ENCODE results near the gene HSPB9. TPM values are rescaled to one million over a fixed set of nuclear protein-coding genes. Genes with fewer than 3 reads are reported as not detected.
A peak's percentile ranks its signal among the peaks of the same experiment; 100 is the strongest.

The HSPB9 gene
- total and polyA plus RNA-seq, 2 of the 8 experiments (the other 6 are each of a cell fraction or from before 2014, with no cell fraction given) = 0.27 to 0.30 TPM

GRCh38 chr17:42130310-42130936, 7.8 kb downstream of the HSPB9 start:
- Histone ChIP-seq H3K4ac (replicated peaks; ENCODE audit: insufficient read length, low read depth, low read length) (no peak overlapping the region), H4K91ac (replicated peaks; ENCODE audit: insufficient read length, low read length) (no peak overlapping the region), H3K18ac (ENCODE audit: extremely low read depth, low read length) (no peak overlapping the region), H3K23ac (ENCODE audit: insufficient read length) (no peak overlapping the region), H4K8ac (ENCODE audit: extremely low read depth, insufficient read depth, low read length) (no peak overlapping the region), H4K5ac (ENCODE audit: insufficient read length, low read depth, low read length) (no peak overlapping the region), H3K23me2 (ENCODE audit: low read depth, low read length) (peaks cover 3% of the 10 kb centered on the region; the same call in 1 of the 2 replicates), H2BK20ac (ENCODE audit: low read length) (no peak overlapping the region), H3K27ac (ENCODE audit: low read depth, low read length) (no peak overlapping the region; the same call in 1 of the 2 replicates), H3K36me3 (ENCODE audit: control insufficient read depth in 2 of 4, insufficient read depth in 4 of 4, low read length in 3 of 4) (peaks cover 6 to 44% (median 26%) of the 10 kb centered on the region in 4 experiments), H3K4me2 (ENCODE audit: insufficient read depth in 1 of 2, low read depth in 2 of 2, low read length in 2 of 2) (no peak overlapping the region), H3K4me1 (replicated peaks in 1 of 4; ENCODE audit: control insufficient read depth in 3 of 4, insufficient read depth in 4 of 4, low read length in 3 of 4) (peaks cover 0 to 3% (median 1%) of the 10 kb centered on the region in 4 experiments; a peak in 1 of 7 replicates), H3K79me2 (ENCODE audit: control insufficient read depth in 1 of 2, insufficient read depth in 2 of 2, low read length in 2 of 2) (peaks cover 0 to 23% of the 10 kb centered on the region in 2 experiments; a peak in 2 of 4 replicates), H3K56ac (replicated peaks; ENCODE audit: insufficient read length, low read depth, low read length) (no peak overlapping the region), H2BK5ac (ENCODE audit: low read depth, low read length) (no peak overlapping the region), H2AK5ac (ENCODE audit: low read depth, low read length) (no peak overlapping the region), H2BK15ac (ENCODE audit: low read length) (no peak overlapping the region), H3K4me3 (ENCODE audit: extremely low read depth in 1 of 4, insufficient read depth in 2 of 4, low read depth in 3 of 4, low read length in 4 of 4) (no peak overlapping the region), H4K20me1 (replicated peaks in 1 of 2; ENCODE audit: control insufficient read depth in 1 of 2, insufficient read depth in 2 of 2, low read length in 2 of 2) (peaks cover 11 to 13% of the 10 kb centered on the region in 2 experiments), H3K14ac (ENCODE audit: insufficient read length) (no peak overlapping the region), H2AFZ (ENCODE audit: low read length) (no peak overlapping the region), H3K9ac (replicated peaks in 1 of 4; ENCODE audit: extremely low read depth in 1 of 4, low read depth in 3 of 4, low read length in 3 of 4) (no peak overlapping the region), H2BK120ac (replicated peaks; ENCODE audit: low read depth, low read length) (no peak overlapping the region), H3K79me1 (ENCODE audit: low read depth, low read length) (peaks cover 12% of the 10 kb centered on the region), H2BK12ac (ENCODE audit: low read depth, low read length) (no peak overlapping the region), H3K27me3 (replicated peaks in 1 of 4; ENCODE audit: control insufficient read depth in 3 of 4, extremely low read depth in 1 of 4, insufficient read depth in 3 of 4, low read length in 3 of 4) (no peaks in the 10 kb centered on the region), H3K9me3 (ENCODE audit: insufficient read depth in 2 of 2, low read depth in 1 of 2, low read length in 1 of 2) (no peaks in the 10 kb centered on the region)
- peak in 1 of 2 experiments; percentile 9; a peak in 2 of 4 replicates for TF ChIP-seq RAD21 (IDR thresholded peaks at IDR 0.05 in 1 of 2, conservative IDR thresholded peaks at IDR 0.05 in 1 of 2; ENCODE audit: low read depth in 2 of 2, low read length in 2 of 2)
- TF ChIP-seq SAP30 (IDR thresholded peaks at IDR 0.05; ENCODE audit: insufficient read depth, insufficient replicate concordance, low read length) = no peak
- TF ChIP-seq, protein P1, sequence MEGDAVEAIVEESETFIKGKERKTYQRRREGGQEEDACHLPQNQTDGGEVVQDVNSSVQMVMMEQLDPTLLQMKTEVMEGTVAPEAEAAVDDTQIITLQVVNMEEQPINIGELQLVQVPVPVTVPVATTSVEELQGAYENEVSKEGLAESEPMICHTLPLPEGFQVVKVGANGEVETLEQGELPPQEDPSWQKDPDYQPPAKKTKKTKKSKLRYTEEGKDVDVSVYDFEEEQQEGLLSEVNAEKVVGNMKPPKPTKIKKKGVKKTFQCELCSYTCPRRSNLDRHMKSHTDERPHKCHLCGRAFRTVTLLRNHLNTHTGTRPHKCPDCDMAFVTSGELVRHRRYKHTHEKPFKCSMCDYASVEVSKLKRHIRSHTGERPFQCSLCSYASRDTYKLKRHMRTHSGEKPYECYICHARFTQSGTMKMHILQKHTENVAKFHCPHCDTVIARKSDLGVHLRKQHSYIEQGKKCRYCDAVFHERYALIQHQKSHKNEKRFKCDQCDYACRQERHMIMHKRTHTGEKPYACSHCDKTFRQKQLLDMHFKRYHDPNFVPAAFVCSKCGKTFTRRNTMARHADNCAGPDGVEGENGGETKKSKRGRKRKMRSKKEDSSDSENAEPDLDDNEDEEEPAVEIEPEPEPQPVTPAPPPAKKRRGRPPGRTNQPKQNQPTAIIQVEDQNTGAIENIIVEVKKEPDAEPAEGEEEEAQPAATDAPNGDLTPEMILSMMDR (IDR thresholded peaks at IDR 0.05; ENCODE audit: control extremely low read depth in 1 of 3, insufficient read depth in 1 of 3, low read depth in 1 of 3, low read length in 3 of 3) = peak in 2 of 3 experiments; percentile 1 to 25; a peak in 1 of 4 replicates
- TF ChIP-seq NANOG (IDR thresholded peaks at IDR 0.05; ENCODE audit: insufficient read depth, low read depth, low read length, poor library complexity, severe bottlenecking) = no peak
- FAIRE-seq (no peak), DNase-seq (ENCODE audit: low read depth in 1 of 2, low spot score in 2 of 2) (no peak)
- ChIA-PET CTCF (ENCODE audit: partially characterized antibody) (interaction anchor here (0.7 to 11.7 kb wide), 24 partner anchors 9 to 192 kb away, joined by 3 to 97 read pairs (median 4); partner anchors contain the start of genes HSPB9, KAT2A and NKIRAS2), POLR2A (ENCODE audit: partially characterized antibody) (interaction anchor here (1.1 to 1.8 kb wide), 2 partner anchors 9 to 17 kb away, joined by 3 to 5 read pairs; partner anchors contain the start of genes HSPB9 and KAT2A)
- WGBS, 2 experiments (ENCODE audit: extremely low coverage in 1 of 2, insufficient coverage in 1 of 2, insufficient read length in 1 of 2, insufficient replicate concordance in 2 of 2, low coverage in 1 of 2, low lambda C conversion rate in 2 of 2, missing lambda C conversion rate in 1 of 2) = 88% methylated on average over 16 of the region's 16 CpGs; no CpG with 5 or more reads in 1 of the 2 experiments

Measured in H1 (cell line).